Spleen (tissue), 11 donors: ENCODE data around the gene ITPKB. TPM values are rescaled to one million over a fixed set of nuclear protein-coding genes. Genes with fewer than 3 reads are reported as not detected.

Source experiments
- DNase-seq: peaks from one replicate; pipeline ENCODE4 v3.0.0-alpha.2; 2020
- H3K27ac ChIP-seq, 8 donors: fragments of 200-600 bp; sonication (generic) in 7 of 8; 1 replicate in 4 of 8; 2 replicates in 4 of 8; pipeline versions ENCODE4 v1.5.0 to v1.8.0; 2016 to 2021; ENCODE audit warnings: inconsistent platforms in 4 of 8, mild to moderate bottlenecking in 4 of 8, moderate library complexity in 1 of 8
- H3K27me3 ChIP-seq, 7 donors: fragments of 200-600 bp; sonication (generic) in 6 of 7; replicated peaks in 1 of 7; 1 replicate in 4 of 7; 2 replicates in 3 of 7; pipeline versions ENCODE4 v1.5.0 to v1.8.0; 2016 to 2021; ENCODE audit warnings: inconsistent platforms in 3 of 7, mild to moderate bottlenecking in 1 of 7
- H3K36me3 ChIP-seq, 6 donors: fragments of 200-600 bp; sonication (generic) in 5 of 6; 1 replicate in 4 of 6; 2 replicates in 2 of 6; pipeline versions ENCODE4 v1.5.0 to v1.8.0; 2016 to 2021; ENCODE audit warnings: inconsistent platforms in 2 of 6
- H3K4me1 ChIP-seq, 6 donors: fragments of 200-600 bp; sonication (generic) in 5 of 6; 1 replicate in 3 of 6; 2 replicates in 3 of 6; pipeline versions ENCODE4 v1.5.0 to v1.8.0; 2016 to 2021; ENCODE audit warnings: inconsistent platforms in 3 of 6
- H3K4me3 ChIP-seq, 8 donors: fragments of 200-600 bp; sonication (generic) in 7 of 8; 1 replicate in 4 of 8; 2 replicates in 4 of 8; pipeline versions ENCODE4 v1.5.0 to v1.8.0; 2016 to 2021; ENCODE audit warnings: inconsistent platforms in 4 of 8, mild to moderate bottlenecking in 4 of 8, moderate library complexity in 2 of 8
- H3K9me3 ChIP-seq, 8 donors: fragments of 200-600 bp; sonication (generic) in 7 of 8; 1 replicate in 4 of 8; 2 replicates in 4 of 8; pipeline versions ENCODE4 v1.5.0 to v1.8.0; 2016 to 2021; ENCODE audit warnings: inconsistent platforms in 4 of 8
- POLR2A ChIP-seq, 3 donors: fragments of 450-650 bp; IDR thresholded peaks; one replicate each; pipeline ENCODE4 v1.5.1; 2017; ENCODE audit warnings: antibody characterized with exemption in 3 of 3, mild to moderate bottlenecking in 1 of 3
- POLR2AphosphoS5 ChIP-seq, 3 donors: sonication (generic); formaldehyde crosslinking; IDR thresholded peaks; one replicate each; pipeline ENCODE4 v1.5.1; 2017; ENCODE audit warnings: antibody characterized with exemption in 3 of 3
- WGBS, 5 donors: extraction: QIAGEN DNeasy Blood & Tissue Kit in 3 of 5; methylation state at CpG; one replicate each; pipeline versions ENCODE4 v1.1.5 to v1.1.7; 2013 to 2018; 5-methylcytosine and 5-hydroxymethylcytosine counted together
- intact Hi-C: fragments of 100-400 bp; cut with DNase I; formaldehyde crosslinking; loops from one replicate; pipeline ENCODE4 v1.15.0; 2023; ENCODE audit warnings: low total_unique reads
- polyA plus RNA-seq, 3 donors: library from polyadenylated mRNA; stranded (reverse); fragments of 200-250 nt; gene quantifications; one replicate each; pipeline ENCODE4 v1.2.1, GENCODE V29; 2013
- total RNA-seq, 7 donors: library from RNA; depleted of rRNA in 3 of 7; stranded (reverse); fragments of >200 nt in 3 of 7; fragmentation: NEBNext Ultra II Directional in 4 of 7; extraction: Animal tissue kit (Norgen Biotek cat#: 25700) in 4 of 7; gene quantifications; one replicate each; pipeline versions ENCODE4 v1.1.0 to v1.2.1, GENCODE V29; 2016 to 2021
- TF ChIP-seq, protein P1 (sequence below), 11 experiments: fragments of 200-600 bp in 7 of 11; fragments of 450-650 bp in 4 of 11; sonication (generic) in 4 of 11; IDR thresholded peaks in 8 of 11; conservative IDR thresholded peaks in 3 of 11; 1 replicate in 7 of 11; 2 replicates in 4 of 11; pipeline versions ENCODE4 v1.4.0 to v1.8.0; 2016 to 2021; ENCODE audit warnings: antibody characterized with exemption in 11 of 11, inconsistent platforms in 4 of 11, mild to moderate bottlenecking in 1 of 11
- donor health status: healthy with polysubstance abuse.
- donor health status: DM: no; HTN: no; CAD: no; lungs with moderate emphysema.
- donor health status: DM: no; HTN: no; CAD: no.
- donor health status: Bipolar disorder and iron deficiency.
- donor health status: healthy.
- donor health status: DM: no; HTN: no; CAD: no.
- donor health status: DM: yes; HTN: yes; CAD: no.

ITPKB gene
- total and polyA plus RNA-seq, 10 donors: 8.5 to 74.6 (median 59.6) TPM

GRCh38 chr1:226702957-226703831 is 35.9 kb downstream of the ITPKB start:
- peak in 1 of 3 donors; percentile 64 for TF ChIP-seq POLR2A (IDR thresholded peaks at IDR 0.05)
- TF ChIP-seq, protein P1, sequence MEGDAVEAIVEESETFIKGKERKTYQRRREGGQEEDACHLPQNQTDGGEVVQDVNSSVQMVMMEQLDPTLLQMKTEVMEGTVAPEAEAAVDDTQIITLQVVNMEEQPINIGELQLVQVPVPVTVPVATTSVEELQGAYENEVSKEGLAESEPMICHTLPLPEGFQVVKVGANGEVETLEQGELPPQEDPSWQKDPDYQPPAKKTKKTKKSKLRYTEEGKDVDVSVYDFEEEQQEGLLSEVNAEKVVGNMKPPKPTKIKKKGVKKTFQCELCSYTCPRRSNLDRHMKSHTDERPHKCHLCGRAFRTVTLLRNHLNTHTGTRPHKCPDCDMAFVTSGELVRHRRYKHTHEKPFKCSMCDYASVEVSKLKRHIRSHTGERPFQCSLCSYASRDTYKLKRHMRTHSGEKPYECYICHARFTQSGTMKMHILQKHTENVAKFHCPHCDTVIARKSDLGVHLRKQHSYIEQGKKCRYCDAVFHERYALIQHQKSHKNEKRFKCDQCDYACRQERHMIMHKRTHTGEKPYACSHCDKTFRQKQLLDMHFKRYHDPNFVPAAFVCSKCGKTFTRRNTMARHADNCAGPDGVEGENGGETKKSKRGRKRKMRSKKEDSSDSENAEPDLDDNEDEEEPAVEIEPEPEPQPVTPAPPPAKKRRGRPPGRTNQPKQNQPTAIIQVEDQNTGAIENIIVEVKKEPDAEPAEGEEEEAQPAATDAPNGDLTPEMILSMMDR (IDR thresholded peaks at IDR 0.05 in 8 of 11, conservative IDR thresholded peaks at IDR 0.05 in 3 of 11): peak in 2 of 11 experiments; percentile 14 to 25
- TF ChIP-seq POLR2AphosphoS5 (IDR thresholded peaks at IDR 0.05): peak; percentile 93 to 94 (median 93)
- DNase-seq: peak; percentile 96
- H3K4me3 ChIP-seq: peak overlapping the region; percentile 38 to 75 (median 52)
- peaks cover 31 to 65% (median 61%) of the 10 kb centered on the region in 6 donors for H3K4me1 ChIP-seq
- no peaks in the 10 kb centered on the region for H3K27me3 ChIP-seq
- no peaks in the 10 kb centered on the region for H3K9me3 ChIP-seq
- peak overlapping the region; percentile 94 to 98 (median 96) for H3K27ac ChIP-seq
- peaks cover 0 to 55% (median 4%) of the 10 kb centered on the region in 6 donors for H3K36me3 ChIP-seq
- WGBS, 5 donors: 1% methylated on average over 36 to 62 of the region's 62 CpGs
- intact Hi-C loops: no loop called here

DNA sequence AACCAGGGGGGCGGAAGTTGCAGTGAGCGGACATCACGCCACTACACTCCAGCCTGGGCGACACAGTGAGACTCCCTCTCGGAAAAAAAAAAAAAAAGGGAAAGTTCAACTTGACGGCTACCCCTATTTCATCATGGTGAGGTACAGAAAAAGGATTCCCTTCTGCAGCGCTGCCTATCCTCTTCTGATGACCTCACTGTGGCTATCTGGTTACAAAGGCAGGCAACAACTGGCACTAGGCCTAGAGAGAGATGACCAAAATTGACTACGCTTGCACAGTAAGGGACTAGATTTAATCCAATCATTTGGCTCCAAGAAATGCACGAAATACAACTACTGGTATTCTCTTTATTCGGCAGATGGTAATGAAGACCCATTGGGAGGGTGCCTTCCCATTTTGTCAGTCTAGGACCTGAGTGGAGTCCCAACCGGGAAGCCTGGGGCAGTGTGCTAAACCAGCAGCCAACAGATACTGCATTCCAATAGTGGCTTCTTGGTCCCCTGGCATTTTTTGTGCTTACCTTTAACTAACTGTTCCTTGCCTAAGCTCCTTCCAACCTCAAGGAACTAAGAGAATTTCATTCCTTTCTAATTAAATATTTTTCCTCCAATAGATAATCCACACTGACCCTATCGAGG is 36.6 kb downstream of the ITPKB start:
- intact Hi-C loops: no loop called here
- H3K9me3 ChIP-seq: no peaks in the 10 kb centered on the region
- peaks cover 38 to 68% (median 62%) of the 10 kb centered on the region in 6 donors for H3K4me1 ChIP-seq
- H3K27me3 ChIP-seq: no peaks in the 10 kb centered on the region
- no peak for DNase-seq
- 72 to 82% (median 78%) methylated on average over 12 of the region's 12 CpGs for WGBS, 5 donors
- TF ChIP-seq, protein P1 (IDR thresholded peaks at IDR 0.05 in 8 of 11, conservative IDR thresholded peaks at IDR 0.05 in 3 of 11): no peak
- TF ChIP-seq POLR2AphosphoS5 (IDR thresholded peaks at IDR 0.05): no peak
- no peak for TF ChIP-seq POLR2A (IDR thresholded peaks at IDR 0.05)
- H3K4me3 ChIP-seq: peak overlapping the region in 5 of 8 donors; percentile 46 to 75 (median 52)
- H3K36me3 ChIP-seq: peaks cover 0 to 57% (median 4%) of the 10 kb centered on the region in 6 donors
- peak overlapping the region; percentile 94 to 98 (median 96) for H3K27ac ChIP-seq

DNA sequence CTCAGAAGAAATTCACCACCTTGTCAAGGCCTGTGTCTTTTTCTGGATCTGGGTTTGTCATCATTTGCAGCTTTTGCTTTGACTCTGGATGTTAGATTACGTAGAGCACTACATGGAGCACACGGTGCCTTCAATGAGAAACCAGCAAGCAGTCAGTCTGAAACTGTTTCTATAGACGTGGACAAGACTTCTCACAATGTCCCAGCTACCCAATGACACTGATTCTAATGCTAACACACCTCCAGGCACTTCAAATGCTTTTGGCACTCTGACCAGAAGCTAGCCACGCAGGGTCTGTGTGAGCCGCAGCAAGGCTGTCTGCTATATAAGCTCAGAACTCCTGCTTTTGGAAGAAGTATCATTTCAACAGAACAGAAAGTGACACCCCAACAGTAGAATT is 38.2 kb downstream of the ITPKB start:
- peaks cover 43 to 84% (median 68%) of the 10 kb centered on the region in 6 donors for H3K4me1 ChIP-seq
- intact Hi-C loops: no loop called here
- H3K36me3 ChIP-seq: peaks cover 0 to 55% (median 1%) of the 10 kb centered on the region in 6 donors
- peak overlapping the region in 3 of 8 donors; percentile 29 to 96 (median 95) for H3K27ac ChIP-seq
- no peaks in the 10 kb centered on the region for H3K27me3 ChIP-seq
- no peak overlapping the region for H3K4me3 ChIP-seq
- no peak for DNase-seq
- no peaks in the 10 kb centered on the region for H3K9me3 ChIP-seq
- TF ChIP-seq POLR2AphosphoS5 (IDR thresholded peaks at IDR 0.05) (no peak), POLR2A (IDR thresholded peaks at IDR 0.05) (no peak)
- TF ChIP-seq, protein P1 (IDR thresholded peaks at IDR 0.05 in 8 of 11, conservative IDR thresholded peaks at IDR 0.05 in 3 of 11): no peak
- 68 to 82% (median 80%) methylated on average over 5 of the region's 5 CpGs for WGBS, 5 donors
